Middle frontal gyrus (tissue), 1 donor: ENCODE measurements around the gene EHBP1.

Experiments
- DNase-seq: peaks from one replicate; pipeline ENCODE4 v3.0.0-alpha.2; 2015; ENCODE audit warnings: low spot score; ENCODE audit errors: extremely low spot score

EHBP1 gene

GRCh38 chr2:62814123-62814522 lies 108.6 kb downstream of the EHBP1 start:
- no peak for DNase-seq

- no peak for DNase-seq
These were observed 111.8 kb downstream of the EHBP1 start for GRCh38 chr2:62817348-62817747.

GRCh38 chr2:62817995-62818713 lies 112.6 kb downstream of the EHBP1 start:
- DNase-seq = no peak

- DNase-seq = no peak
These were observed 117.0 kb downstream of the EHBP1 start for GRCh38 chr2:62822549-62822948.

GRCh38 chr2:62824388-62824787 lies 118.9 kb downstream of the EHBP1 start:
- no peak for DNase-seq

- DNase-seq = no peak
These were observed 120.6 kb downstream of the EHBP1 start for GRCh38 chr2:62826141-62826540.

- no peak for DNase-seq
These were observed 121.6 kb downstream of the EHBP1 start for GRCh38 chr2:62826953-62827675.

GRCh38 chr2:62831729-62832128 lies 126.2 kb downstream of the EHBP1 start:
- DNase-seq = no peak

- no peak for DNase-seq
These were observed 139.0 kb downstream of the EHBP1 start for GRCh38 chr2:62844311-62845090.

- no peak for DNase-seq
These were observed 139.7 kb downstream of the EHBP1 start for GRCh38 chr2:62845256-62845655.

GRCh38 chr2:62852254-62852653 lies 146.7 kb downstream of the EHBP1 start:
- no peak for DNase-seq

- DNase-seq = no peak
These were observed 149.3 kb downstream of the EHBP1 start for GRCh38 chr2:62854600-62855514.

GRCh38 chr2:62856228-62857040 lies 150.9 kb downstream of the EHBP1 start:
- DNase-seq = no peak

- DNase-seq = no peak
These were observed 151.8 kb downstream of the EHBP1 start for GRCh38 chr2:62857139-62857931.

GRCh38 chr2:62858231-62858832 lies 152.8 kb downstream of the EHBP1 start:
- DNase-seq = no peak

- no peak for DNase-seq
These were observed 163.4 kb downstream of the EHBP1 start for GRCh38 chr2:62868947-62869346.

GRCh38 chr2:62870966-62871365 lies 165.5 kb downstream of the EHBP1 start:
- DNase-seq = no peak

GRCh38 chr2:62871506-62871905 lies 166.0 kb downstream of the EHBP1 start:
- DNase-seq = no peak

GRCh38 chr2:62873603-62874002 lies 168.1 kb downstream of the EHBP1 start:
- DNase-seq = no peak
